HG03159 (cell line): ENCODE data around the gene HHIPL1.

Experiments used
- ATAC-seq: cut with Tn5 transposase; IDR thresholded peaks from one replicate; pipeline ENCODE4 v1.9.1; 2021; ENCODE audit warnings: mild to moderate bottlenecking, moderate library complexity; ENCODE audit not compliant: unreplicated experiment

The HHIPL1 gene

GRCh38 chr14:99707420-99707819, 62.5 kb downstream of the HHIPL1 start:
- ATAC-seq = no peak

DNA sequence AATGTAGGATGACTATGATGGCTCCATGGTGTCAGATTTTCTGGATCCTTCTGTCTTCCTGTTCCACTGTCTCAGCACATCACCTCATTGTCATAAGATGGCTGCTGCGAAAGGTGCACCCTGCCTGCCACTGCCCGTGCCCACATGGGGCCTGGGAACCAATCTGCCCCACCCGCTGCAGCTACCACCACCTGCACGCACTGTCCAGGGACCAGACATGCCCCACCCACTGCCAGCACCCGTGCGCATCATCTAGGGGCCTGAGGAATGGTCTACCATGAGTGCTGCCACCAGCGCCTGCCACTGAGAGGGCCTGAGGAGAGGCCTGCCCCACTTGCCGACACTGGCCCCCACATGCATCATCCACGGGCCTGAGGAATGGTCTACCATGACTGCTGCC, 63.0 kb downstream of the HHIPL1 start:
- ATAC-seq = no peak

DNA sequence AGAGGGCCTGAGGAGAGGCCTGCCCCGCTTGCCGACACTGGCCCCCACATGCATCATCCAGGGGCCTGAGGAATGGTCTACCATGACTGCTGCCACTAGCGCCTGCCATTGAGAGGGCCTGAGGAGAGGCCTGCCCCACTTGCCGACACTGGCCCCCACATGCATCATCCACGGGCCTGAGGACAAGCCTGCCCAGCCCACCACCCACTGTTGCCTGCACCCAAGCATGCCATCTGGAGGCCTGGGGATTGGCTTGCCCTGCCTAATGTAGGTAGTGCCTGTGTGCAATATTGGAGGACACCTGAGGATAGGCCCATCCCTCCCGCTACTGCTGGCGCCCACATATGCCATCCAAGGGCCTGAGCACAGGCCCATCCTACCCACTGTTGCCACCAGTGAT, 63.5 kb downstream of the HHIPL1 start:
- ATAC-seq = no peak

- no peak for ATAC-seq
Measured at GRCh38 chr14:99713972-99714371, 69.0 kb downstream of the HHIPL1 start.

DNA sequence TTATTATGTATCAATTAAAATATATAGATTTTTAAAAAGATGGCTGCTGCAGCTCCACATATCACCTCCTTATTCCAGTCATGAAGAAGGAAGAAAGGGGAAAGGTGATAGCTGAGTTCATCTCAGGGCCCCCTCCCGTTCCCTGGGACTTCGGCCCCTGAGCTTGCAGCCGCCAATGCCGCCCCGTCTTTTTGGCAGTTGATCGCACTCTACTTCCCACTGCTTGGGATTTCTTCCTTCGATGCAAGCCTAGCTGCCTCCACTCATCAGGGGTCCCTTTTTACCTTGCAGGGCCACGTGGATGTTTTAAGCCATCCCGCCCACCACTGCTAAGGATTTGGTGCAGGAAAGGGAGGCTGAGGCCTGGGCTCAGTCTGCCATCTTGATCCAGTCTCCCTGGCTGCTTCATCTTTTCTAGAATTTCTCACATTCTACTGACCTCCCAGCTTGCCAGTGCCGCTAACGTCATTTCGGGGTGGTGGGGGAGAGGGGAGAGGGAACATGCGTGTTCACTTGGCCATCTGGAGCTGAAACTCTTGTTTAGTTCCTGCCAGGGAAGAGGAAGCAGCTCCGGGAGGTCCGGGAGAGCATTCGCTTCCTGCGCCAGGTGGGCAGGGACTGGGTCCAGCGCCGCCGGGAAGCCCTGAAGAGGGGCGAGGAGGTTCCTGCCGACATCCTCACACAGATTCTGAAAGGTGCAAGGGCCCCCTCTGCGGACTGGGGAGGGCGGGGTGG, 70.5 kb downstream of the HHIPL1 start:
- no peak for ATAC-seq

GRCh38 chr14:99716091-99716849, 71.3 kb downstream of the HHIPL1 start:
- no peak for ATAC-seq

DNA sequence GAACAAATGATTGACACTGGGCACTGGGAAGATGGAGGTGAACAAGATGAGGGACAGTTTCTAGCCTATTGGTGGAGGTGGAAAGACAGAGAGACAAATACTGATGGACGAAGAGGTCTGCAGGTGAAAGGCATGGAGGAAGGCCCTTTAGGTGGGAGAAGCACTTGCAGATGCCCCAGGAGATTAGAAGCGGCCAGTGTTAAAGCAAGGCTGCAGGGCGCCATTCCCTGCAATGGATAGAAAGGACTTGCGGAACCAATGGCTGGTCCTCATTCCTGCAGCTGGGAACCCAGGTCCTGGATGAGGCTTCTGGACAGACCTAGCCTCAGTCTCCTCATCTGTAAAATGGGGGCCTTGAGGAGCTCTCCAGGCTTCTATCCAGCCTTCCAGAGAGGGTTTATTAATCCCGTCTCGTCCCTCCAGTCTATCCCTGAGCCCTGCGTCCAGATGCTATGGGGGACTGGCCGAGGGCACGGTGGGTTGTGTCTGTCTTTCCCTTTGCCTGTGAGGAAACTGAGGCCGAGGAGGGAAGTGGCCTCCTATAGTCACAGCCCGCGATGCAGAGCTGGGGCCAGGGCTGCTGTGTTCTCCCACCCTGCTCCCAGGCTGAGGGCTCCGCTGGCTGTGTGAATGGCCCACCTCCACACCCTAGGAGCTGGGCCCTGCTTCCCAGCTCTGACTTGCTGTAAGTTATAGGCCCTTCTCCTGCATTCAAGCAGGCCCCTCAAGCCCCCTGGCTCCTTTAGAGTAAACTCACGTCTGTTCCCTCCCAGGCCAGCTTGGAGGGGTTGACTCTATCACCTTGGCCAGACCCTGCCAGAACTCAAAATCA, 72.1 kb downstream of the HHIPL1 start:
- no peak for ATAC-seq

GRCh38 chr14:99717682-99718013, 72.7 kb downstream of the HHIPL1 start:
- no peak for ATAC-seq

GRCh38 chr14:99718031-99718810, 73.3 kb downstream of the HHIPL1 start:
- ATAC-seq = peak; percentile 97

GRCh38 chr14:99718811-99719192, 73.9 kb downstream of the HHIPL1 start:
- ATAC-seq = peak; percentile 61

GRCh38 chr14:99720941-99721791, 76.2 kb downstream of the HHIPL1 start:
- no peak for ATAC-seq

- ATAC-seq = no peak
Measured at GRCh38 chr14:99721792-99722516, 77.0 kb downstream of the HHIPL1 start.

DNA sequence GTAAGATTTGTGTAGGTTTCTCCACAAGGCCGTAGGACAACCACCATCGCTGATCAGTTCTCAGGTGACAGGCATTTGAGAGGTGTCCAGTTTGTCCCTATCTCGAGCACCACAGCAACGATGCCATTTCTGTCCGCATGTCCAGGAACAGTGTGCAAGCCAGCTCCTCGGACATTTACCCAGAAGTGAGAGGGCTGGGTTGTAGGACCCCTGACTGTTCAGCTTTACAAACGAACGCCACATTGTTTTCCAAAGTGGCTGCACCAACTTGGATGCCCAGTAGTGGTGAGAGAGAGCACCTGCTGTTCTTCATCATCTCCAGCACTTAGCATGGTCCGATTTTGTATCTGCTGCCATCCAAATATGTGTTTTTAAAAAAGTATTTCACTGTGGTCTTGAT, 77.8 kb downstream of the HHIPL1 start:
- ATAC-seq = no peak

DNA sequence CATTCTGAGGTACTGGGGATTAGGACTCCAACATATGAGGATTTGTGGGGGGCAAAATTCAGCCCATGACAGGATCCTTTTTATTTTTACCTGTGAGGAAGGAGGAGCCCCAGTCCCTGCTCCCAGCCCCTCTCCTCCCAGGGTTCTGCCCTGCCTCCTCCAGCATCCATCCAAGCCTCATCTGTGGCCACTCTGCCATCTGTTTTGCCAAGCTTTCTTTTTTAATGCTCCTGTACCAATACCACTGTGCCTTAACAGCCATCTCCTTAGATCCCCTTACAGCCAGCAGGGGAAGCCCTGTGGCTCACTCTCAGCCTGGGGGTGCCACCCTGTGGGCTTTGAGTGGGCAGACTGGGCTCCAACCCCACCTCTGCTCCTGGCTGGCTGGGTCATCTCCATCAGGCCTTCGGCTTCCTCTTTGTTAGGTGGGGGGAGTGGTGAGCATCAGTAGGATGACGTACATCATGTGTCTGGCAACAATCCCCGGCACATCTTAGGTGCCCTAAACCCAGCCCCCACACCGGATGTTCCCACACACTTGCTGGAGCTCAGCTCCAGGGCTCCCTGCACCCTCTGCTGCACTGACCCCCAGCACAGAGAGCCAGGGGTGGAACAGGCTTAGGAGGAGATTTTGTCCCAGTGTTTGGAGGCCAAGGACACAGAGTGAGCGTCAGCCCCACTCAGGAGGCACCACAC, 79.4 kb downstream of the HHIPL1 start:
- ATAC-seq = no peak

DNA sequence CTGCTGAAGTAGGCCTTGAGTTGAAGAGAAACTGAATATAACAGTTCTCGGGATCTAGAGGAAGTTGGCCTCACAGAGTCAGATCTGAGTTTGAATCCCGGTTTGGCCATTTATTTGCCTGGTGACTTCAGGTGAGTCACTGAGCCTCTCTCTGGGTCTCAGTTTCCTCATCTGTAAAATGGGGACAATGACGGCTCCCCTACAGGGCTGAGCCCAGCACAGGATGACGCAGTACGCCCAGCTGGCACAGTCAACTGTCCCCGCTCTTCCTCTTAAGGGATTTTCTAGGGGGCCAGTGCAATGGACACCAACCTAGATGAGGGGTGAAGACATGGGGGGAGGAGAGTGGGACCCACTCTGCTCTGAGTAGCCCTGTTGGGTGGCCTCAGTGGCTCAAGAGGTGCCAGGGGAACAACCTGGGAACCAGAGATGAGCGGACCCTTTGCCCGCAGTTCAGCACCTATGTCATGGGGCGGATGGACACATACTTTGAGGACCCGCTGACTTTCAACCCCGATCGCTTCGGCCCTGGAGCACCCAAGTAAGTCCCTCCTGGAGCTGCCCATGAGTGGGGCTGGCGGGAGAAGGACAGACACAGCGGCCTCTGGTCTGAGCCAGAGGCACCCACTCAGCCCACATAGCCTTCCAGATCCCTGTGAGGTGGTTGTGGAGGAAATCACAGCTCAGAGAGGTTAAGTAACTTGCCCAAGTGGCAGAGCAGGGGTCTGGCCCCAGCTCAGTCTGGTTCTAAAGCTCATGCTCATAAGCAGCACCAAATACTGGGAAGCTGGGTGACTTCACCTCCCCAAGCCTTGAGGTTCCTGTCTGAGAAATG, 80.2 kb downstream of the HHIPL1 start:
- no peak for ATAC-seq

- no peak for ATAC-seq
Measured at GRCh38 chr14:99725774-99726537, 81.0 kb downstream of the HHIPL1 start.

DNA sequence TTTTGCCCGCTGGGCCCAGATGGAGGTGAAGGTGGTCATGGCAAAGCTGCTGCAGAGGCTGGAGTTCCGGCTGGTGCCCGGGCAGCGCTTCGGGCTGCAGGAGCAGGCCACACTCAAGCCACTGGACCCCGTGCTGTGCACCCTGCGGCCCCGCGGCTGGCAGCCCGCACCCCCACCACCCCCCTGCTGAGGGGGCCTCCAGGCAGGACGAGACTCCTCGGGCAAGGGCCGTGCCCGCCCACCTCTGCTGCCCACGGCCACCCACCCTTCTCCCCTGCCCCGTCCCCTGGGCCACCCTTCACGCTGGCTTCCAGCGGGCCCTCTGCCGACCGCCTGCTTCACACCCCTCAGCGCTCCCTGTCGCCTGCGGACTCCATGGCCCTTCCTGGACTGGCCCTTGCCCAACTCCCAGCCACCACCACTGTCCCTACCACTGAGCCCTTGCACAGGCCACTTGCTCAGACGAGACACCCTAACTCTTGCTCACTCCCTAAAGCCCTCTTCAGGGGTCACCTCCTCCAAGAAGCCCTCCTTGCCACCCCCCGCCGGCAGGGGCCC, 81.7 kb downstream of the HHIPL1 start:
- no peak for ATAC-seq
